Astrocyte (in vitro differentiated cells and primary cell): ENCODE results near the gene UTS2B.

Experiments
- EZH2 ChIP-seq: IDR thresholded peaks from 2 replicates; pipeline ENCODE4 v1.6.1; 2012; ENCODE audit warnings: mild to moderate bottlenecking, low read length, inconsistent platforms; ENCODE audit not compliant: insufficient read depth
- TF ChIP-seq, protein P1 (sequence below): IDR thresholded peaks from 2 replicates; pipeline ENCODE4 v1.5.1; 2011; ENCODE audit warnings: low read depth, mild to moderate bottlenecking, inconsistent platforms, low read length, moderate library complexity; ENCODE audit not compliant: insufficient read depth

DNA sequence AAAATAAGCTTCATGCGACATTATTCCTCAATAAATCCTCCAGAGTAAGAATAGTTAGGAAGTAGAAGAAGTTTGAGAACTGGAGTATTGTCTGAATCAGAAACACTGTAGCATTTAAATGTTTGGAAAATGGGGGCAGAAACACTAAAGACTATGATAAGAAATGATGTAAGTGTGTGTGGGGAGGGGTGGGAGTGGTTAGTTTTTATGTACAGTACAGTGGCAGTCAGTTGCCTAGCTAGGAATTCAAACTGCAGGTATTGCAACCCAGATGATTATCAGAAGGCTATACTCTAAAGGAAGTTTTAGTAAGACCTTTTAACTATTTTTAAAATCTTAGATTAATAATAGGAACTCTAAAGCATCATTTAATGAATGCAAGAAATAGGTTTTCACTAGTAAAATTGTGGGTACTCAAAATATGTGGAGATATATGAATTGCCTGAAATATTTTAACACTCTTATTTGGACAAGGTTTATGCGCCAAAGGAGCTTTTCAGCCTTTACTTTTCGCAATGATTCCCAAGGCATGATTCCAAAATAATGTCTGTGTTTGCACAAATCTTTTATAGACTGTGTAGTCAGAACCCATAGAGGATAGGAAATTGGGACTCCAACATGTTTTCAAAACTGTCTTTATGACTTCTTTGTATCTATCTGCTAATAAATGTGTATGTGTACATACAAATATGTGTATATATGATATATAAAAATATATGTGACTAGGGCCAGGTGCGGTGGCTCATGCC, 9.1 kb downstream of the UTS2B start:
- TF ChIP-seq, protein P1, sequence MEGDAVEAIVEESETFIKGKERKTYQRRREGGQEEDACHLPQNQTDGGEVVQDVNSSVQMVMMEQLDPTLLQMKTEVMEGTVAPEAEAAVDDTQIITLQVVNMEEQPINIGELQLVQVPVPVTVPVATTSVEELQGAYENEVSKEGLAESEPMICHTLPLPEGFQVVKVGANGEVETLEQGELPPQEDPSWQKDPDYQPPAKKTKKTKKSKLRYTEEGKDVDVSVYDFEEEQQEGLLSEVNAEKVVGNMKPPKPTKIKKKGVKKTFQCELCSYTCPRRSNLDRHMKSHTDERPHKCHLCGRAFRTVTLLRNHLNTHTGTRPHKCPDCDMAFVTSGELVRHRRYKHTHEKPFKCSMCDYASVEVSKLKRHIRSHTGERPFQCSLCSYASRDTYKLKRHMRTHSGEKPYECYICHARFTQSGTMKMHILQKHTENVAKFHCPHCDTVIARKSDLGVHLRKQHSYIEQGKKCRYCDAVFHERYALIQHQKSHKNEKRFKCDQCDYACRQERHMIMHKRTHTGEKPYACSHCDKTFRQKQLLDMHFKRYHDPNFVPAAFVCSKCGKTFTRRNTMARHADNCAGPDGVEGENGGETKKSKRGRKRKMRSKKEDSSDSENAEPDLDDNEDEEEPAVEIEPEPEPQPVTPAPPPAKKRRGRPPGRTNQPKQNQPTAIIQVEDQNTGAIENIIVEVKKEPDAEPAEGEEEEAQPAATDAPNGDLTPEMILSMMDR, result no peak
- TF ChIP-seq EZH2, result no peak
